Thoracic aorta (tissue), 2 donors: ENCODE measurements around the gene DZANK1. TPM values are rescaled to one million over a fixed set of nuclear protein-coding genes. Genes with fewer than 3 reads are reported as not detected.
A peak's percentile ranks its signal among the peaks of the same experiment; 100 is the strongest.

Experiments
- ATAC-seq: fragments of 150-250 bp; one replicate; pipeline ENCODE4 v1.8.0; 2017; ENCODE audit warnings: low read depth; ENCODE audit not compliant: insufficient number of reproducible peaks, low FRiP score
- DNase-seq: peaks from one replicate; pipeline ENCODE4 v3.0.0-alpha.2; 2020; ENCODE audit warnings: low spot score
- H3K27ac ChIP-seq, 2 donors: fragments of 200-600 bp; sonication (generic); 1 replicate in 1 of 2; 2 replicates in 1 of 2; pipeline ENCODE4 v1.5.1; 2016; ENCODE audit warnings: mild to moderate bottlenecking in 2 of 2, moderate library complexity in 2 of 2
- H3K27me3 ChIP-seq: fragments of 200-600 bp; sonication (generic); replicated peaks from 2 replicates; pipeline ENCODE4 v1.6.0; 2016; ENCODE audit warnings: mild to moderate bottlenecking; ENCODE audit not compliant: insufficient read depth
- H3K36me3 ChIP-seq: fragments of 200-600 bp; sonication (generic); one replicate; pipeline ENCODE4 v1.5.1; 2016
- H3K4me1 ChIP-seq, 2 donors: fragments of 200-600 bp; sonication (generic); 1 replicate in 1 of 2; 2 replicates in 1 of 2; pipeline versions ENCODE4 v1.5.1 to v1.6.0; 2016; ENCODE audit warnings: low read depth in 2 of 2, mild to moderate bottlenecking in 1 of 2; ENCODE audit not compliant: control insufficient read depth in 1 of 2
- H3K4me3 ChIP-seq: fragments of 200-600 bp; sonication (generic); 2 replicates; pipeline ENCODE4 v1.5.1; 2016; ENCODE audit warnings: mild to moderate bottlenecking
- H3K9me3 ChIP-seq: fragments of 200-600 bp; sonication (generic); 2 replicates; pipeline ENCODE4 v1.5.1; 2016
- total RNA-seq, 2 donors: library from RNA; depleted of rRNA; stranded (reverse); fragments of >200 nt; gene quantifications; one replicate each; pipeline versions ENCODE4 v1.1.0 to v1.2.3, GENCODE V29; 2016
- TF ChIP-seq, protein P1 (sequence below): fragments of 200-600 bp; sonication (generic); IDR thresholded peaks from one replicate; pipeline ENCODE4 v1.5.1; 2019; ENCODE audit warnings: antibody characterized with exemption

The DZANK1 gene
- total RNA-seq, 2 donors from 2014 or later, result 3.2 to 3.7 TPM

DNA sequence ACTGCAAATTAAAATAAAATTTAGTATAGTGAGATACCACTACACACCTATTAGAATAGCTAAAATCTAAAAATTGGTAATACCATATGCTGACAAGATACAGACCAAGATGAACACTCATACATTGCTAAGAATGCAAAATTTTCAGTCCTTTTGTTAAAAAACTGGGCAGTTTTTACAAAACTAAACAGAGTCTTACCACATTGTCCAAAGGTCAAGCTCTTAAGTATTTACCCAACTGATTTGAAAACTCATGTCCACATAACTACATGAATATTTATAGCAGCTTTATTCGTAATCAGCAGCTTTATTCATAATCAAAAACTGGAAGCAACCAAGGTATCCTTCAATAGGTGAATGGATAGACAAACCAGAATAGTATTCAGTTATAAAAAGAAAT lies 10.4 kb upstream of the DZANK1 start:
- no peak overlapping the region for H3K4me3 ChIP-seq
- no peaks in the 10 kb centered on the region for H3K9me3 ChIP-seq
- no peak for ATAC-seq
- H3K4me1 ChIP-seq, result no peaks in the 10 kb centered on the region
- no peak overlapping the region for H3K27ac ChIP-seq
- H3K36me3 ChIP-seq, result peaks cover 34% of the 10 kb centered on the region
- DNase-seq, result no peak
- TF ChIP-seq, protein P1, sequence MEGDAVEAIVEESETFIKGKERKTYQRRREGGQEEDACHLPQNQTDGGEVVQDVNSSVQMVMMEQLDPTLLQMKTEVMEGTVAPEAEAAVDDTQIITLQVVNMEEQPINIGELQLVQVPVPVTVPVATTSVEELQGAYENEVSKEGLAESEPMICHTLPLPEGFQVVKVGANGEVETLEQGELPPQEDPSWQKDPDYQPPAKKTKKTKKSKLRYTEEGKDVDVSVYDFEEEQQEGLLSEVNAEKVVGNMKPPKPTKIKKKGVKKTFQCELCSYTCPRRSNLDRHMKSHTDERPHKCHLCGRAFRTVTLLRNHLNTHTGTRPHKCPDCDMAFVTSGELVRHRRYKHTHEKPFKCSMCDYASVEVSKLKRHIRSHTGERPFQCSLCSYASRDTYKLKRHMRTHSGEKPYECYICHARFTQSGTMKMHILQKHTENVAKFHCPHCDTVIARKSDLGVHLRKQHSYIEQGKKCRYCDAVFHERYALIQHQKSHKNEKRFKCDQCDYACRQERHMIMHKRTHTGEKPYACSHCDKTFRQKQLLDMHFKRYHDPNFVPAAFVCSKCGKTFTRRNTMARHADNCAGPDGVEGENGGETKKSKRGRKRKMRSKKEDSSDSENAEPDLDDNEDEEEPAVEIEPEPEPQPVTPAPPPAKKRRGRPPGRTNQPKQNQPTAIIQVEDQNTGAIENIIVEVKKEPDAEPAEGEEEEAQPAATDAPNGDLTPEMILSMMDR, result no peak
- no peaks in the 10 kb centered on the region for H3K27me3 ChIP-seq

DNA sequence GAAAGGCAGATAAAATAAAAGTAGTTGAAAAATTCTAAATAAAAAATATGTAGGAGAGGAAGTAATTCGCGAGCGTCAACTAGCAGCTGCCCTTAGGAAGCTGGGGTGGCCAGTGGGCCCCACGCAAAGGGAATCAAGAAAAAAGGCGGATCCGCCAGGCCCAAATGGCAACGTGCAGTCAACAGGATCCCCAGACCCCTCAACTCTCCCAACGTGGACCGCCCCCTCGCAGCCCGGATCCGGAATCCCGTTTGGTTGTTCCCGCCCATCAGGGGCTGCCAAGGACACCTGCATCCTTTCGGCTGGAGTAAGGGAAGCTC lies 296 bp downstream of the DZANK1 start:
- H3K4me3 ChIP-seq, result peak overlapping the region; percentile 87
- no peak overlapping the region for H3K27ac ChIP-seq
- no peaks in the 10 kb centered on the region for H3K9me3 ChIP-seq
- ATAC-seq, result peak; percentile 72
- TF ChIP-seq, protein P1, result no peak
- H3K4me1 ChIP-seq, result peaks cover 8 to 19% of the 10 kb centered on the region in 2 donors
- DNase-seq, result no peak
- no peaks in the 10 kb centered on the region for H3K27me3 ChIP-seq
- H3K36me3 ChIP-seq, result no peaks in the 10 kb centered on the region

DNA sequence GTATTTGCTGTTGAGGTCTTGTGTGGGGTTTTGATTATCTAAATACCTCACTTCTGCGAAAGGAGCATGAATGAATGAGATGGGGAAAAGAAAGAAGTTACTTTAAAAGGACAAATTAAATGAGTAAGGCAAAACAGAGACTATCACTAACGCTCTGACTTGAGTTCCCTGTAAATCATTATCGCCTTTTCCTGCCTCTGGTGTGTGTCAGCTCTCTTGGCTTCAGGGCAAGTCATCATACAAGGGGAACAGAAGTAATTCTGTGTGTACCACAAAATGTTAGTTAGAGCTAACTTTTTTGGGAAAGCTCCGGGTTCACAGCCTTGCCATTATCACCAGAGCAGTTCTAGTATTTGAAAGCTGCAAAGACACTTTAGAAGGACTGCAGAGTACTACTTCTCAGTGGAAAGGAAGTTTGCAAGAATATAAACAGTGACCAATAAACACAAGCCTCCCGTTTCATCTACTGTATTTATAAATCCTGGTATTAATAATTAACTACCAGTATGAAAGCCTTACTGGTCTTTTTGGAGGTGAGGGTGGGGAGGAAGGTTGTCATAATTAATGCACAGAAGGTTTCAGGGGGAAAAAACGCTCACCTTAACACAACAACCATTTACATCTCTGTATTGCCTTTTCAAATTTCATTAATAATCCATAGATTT lies 1.2 kb downstream of the DZANK1 start:
- Histone ChIP-seq H3K9me3 (no peaks in the 10 kb centered on the region), H3K27ac (no peak overlapping the region), H3K4me3 (no peak overlapping the region), H3K36me3 (no peaks in the 10 kb centered on the region), H3K27me3 (no peaks in the 10 kb centered on the region), H3K4me1 (peaks cover 8 to 19% of the 10 kb centered on the region in 2 donors)
- DNase-seq, result no peak
- TF ChIP-seq, protein P1, result no peak
- no peak for ATAC-seq

DNA sequence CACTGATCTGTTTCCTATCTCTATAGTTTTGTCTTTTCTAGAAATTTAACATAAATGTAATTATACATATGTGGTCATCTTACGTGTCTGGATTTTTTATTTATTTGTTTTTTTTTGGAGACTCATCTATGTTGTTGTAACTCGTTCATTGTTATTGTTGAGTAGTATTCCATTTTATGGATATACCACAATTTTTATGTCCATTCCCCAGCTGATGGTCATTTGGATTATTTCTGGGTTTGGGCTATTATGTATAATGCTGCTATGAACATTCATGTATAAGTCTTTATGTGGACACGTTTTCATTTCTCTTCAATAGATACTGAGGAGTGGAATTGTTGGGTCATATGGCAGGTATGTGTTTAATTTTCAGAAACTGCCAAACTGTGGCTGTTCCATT lies 10.2 kb downstream of the DZANK1 start:
- Histone ChIP-seq H3K27ac (no peak overlapping the region), H3K36me3 (no peaks in the 10 kb centered on the region), H3K4me3 (no peak overlapping the region), H3K4me1 (no peaks in the 10 kb centered on the region), H3K27me3 (no peaks in the 10 kb centered on the region), H3K9me3 (no peaks in the 10 kb centered on the region)
- TF ChIP-seq, protein P1, result no peak
- ATAC-seq, result no peak
- DNase-seq, result no peak

DNA sequence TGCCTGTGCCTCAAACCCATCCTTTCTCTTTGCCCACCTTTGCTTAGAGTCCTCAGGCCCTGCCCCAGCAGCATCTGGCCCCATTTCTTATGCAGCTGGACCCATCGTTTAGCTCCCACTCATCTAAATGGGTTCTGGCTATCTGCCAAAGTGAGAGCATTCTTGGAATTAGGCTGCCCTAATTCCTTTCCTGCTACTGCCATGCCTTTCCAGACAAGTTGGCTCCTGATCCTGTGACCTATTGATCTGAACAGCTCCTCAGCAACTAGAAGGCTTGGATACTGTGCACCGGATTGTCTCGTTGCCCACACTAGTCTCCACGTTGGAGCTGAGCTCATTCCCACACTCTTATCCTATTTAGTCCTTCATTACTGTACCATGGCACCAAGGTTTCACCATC lies 22.9 kb downstream of the DZANK1 start:
- DNase-seq (no peak), ATAC-seq (no peak)
- H3K4me3 ChIP-seq, result no peak overlapping the region
- H3K27ac ChIP-seq, result no peak overlapping the region
- no peaks in the 10 kb centered on the region for H3K4me1 ChIP-seq
- no peaks in the 10 kb centered on the region for H3K36me3 ChIP-seq
- TF ChIP-seq, protein P1, result no peak
- H3K27me3 ChIP-seq, result no peaks in the 10 kb centered on the region
- no peaks in the 10 kb centered on the region for H3K9me3 ChIP-seq
